ENCODE data around the gene NELL2. TPM values are rescaled to one million over a fixed set of nuclear protein-coding genes. Genes with fewer than 3 reads are reported as not detected.

The NELL2 gene
- total RNA-seq, 1 donor from 2014 or later, result 27.1 TPM

- H3K9me3 Mint-ChIP-seq, result no peaks in the 10 kb centered on the region
Measured at GRCh38 chr12:44709166-44709565, 166.9 kb downstream of the NELL2 start.

GRCh38 chr12:44708218-44708617 lies 167.9 kb downstream of the NELL2 start:
- no peak for TF ChIP-seq CTCF (conservative IDR thresholded peaks at IDR 0.05)
- H3K27me3 Mint-ChIP-seq, result peaks cover 3% of the 10 kb centered on the region
- H3K4me1 Mint-ChIP-seq (ENCODE audit: unreplicated experiment), result no peaks in the 10 kb centered on the region
- no peak overlapping the region for H3K27ac Mint-ChIP-seq
- no peaks in the 10 kb centered on the region for H3K36me3 Mint-ChIP-seq
- H3K9me3 Mint-ChIP-seq, result no peaks in the 10 kb centered on the region
- no peak for DNase-seq (ENCODE audit: extremely low spot score, unreplicated experiment)
- H3K4me3 Mint-ChIP-seq, result no peak overlapping the region

More at GRCh38 chr12:44709166-44709565, 166.9 kb downstream of the NELL2 start:
- Mint-ChIP-seq H3K36me3 (no peaks in the 10 kb centered on the region), H3K4me1 (ENCODE audit: unreplicated experiment) (no peaks in the 10 kb centered on the region), H3K4me3 (no peak overlapping the region), H3K27ac (no peak overlapping the region), H3K27me3 (peaks cover 7% of the 10 kb centered on the region)
- no peak for DNase-seq (ENCODE audit: extremely low spot score, unreplicated experiment)
- no peak for TF ChIP-seq CTCF (conservative IDR thresholded peaks at IDR 0.05)

GRCh38 chr12:44703182-44703910 lies 172.8 kb downstream of the NELL2 start:
- Mint-ChIP-seq H3K4me1 (ENCODE audit: unreplicated experiment) (no peaks in the 10 kb centered on the region), H3K27ac (no peak overlapping the region), H3K36me3 (no peaks in the 10 kb centered on the region), H3K4me3 (no peak overlapping the region), H3K9me3 (no peaks in the 10 kb centered on the region), H3K27me3 (no peaks in the 10 kb centered on the region)
- TF ChIP-seq CTCF (conservative IDR thresholded peaks at IDR 0.05), result no peak
- no peak for DNase-seq (ENCODE audit: extremely low spot score, unreplicated experiment)

GRCh38 chr12:44697511-44697910 lies 178.6 kb downstream of the NELL2 start:
- H3K4me3 Mint-ChIP-seq, result no peak overlapping the region
- H3K4me1 Mint-ChIP-seq (ENCODE audit: unreplicated experiment), result no peaks in the 10 kb centered on the region
- no peaks in the 10 kb centered on the region for H3K36me3 Mint-ChIP-seq
- DNase-seq (ENCODE audit: extremely low spot score, unreplicated experiment), result no peak
- no peaks in the 10 kb centered on the region for H3K9me3 Mint-ChIP-seq
- no peaks in the 10 kb centered on the region for H3K27me3 Mint-ChIP-seq
- no peak for TF ChIP-seq CTCF (conservative IDR thresholded peaks at IDR 0.05)
- no peak overlapping the region for H3K27ac Mint-ChIP-seq

- H3K4me1 Mint-ChIP-seq (ENCODE audit: unreplicated experiment), result no peaks in the 10 kb centered on the region
- H3K4me3 Mint-ChIP-seq, result no peak overlapping the region
- H3K27ac Mint-ChIP-seq, result no peak overlapping the region
- no peaks in the 10 kb centered on the region for H3K36me3 Mint-ChIP-seq
- no peaks in the 10 kb centered on the region for H3K9me3 Mint-ChIP-seq
- no peak for DNase-seq (ENCODE audit: extremely low spot score, unreplicated experiment)
- TF ChIP-seq CTCF (conservative IDR thresholded peaks at IDR 0.05), result no peak
- H3K27me3 Mint-ChIP-seq, result no peaks in the 10 kb centered on the region
Measured at GRCh38 chr12:44696542-44696941, 179.6 kb downstream of the NELL2 start.
